ENCODE measurements around the gene FUZ. TPM values are rescaled to one million over a fixed set of nuclear protein-coding genes. Genes with fewer than 3 reads are reported as not detected.

The FUZ gene
- total RNA-seq, 6 donors from 2014 or later = 17.3 to 43.0 (median 22.3) TPM

- 79 to 87% methylated on average over 11 to 17 of the region's 17 CpGs for WGBS, 2 donors
- DNase-seq = peak in 1 of 2 donors; percentile 62
- H3K4me3 ChIP-seq = no peak overlapping the region
Measured at GRCh38 chr19:49860336-49861102, 47.4 kb upstream of the FUZ start.

GRCh38 chr19:49859682-49860335 is 46.7 kb upstream of the FUZ start:
- H3K36me3 ChIP-seq = peaks cover 12 to 98% (median 80%) of the 10 kb centered on the region in 4 donors
- no peak overlapping the region for H3K4me3 ChIP-seq
- no peaks in the 10 kb centered on the region for H3K9me3 ChIP-seq
- no peak overlapping the region for H3K27ac ChIP-seq
- no peaks in the 10 kb centered on the region for H3K27me3 ChIP-seq
- peaks cover 0 to 8% (median 5%) of the 10 kb centered on the region in 4 donors for H3K4me1 ChIP-seq
- no peak for ATAC-seq (ENCODE audit: low FRiP score in 2 of 2)
- peak in 1 of 2 donors; percentile 71 for DNase-seq
- WGBS, 2 donors = 91 to 95% methylated on average over 7 to 19 of the region's 22 CpGs
- no peak for TF ChIP-seq POLR2AphosphoS5 (IDR thresholded peaks at IDR 0.05)
- no peak for TF ChIP-seq EP300 (IDR thresholded peaks at IDR 0.05)
- TF ChIP-seq, protein P1, sequence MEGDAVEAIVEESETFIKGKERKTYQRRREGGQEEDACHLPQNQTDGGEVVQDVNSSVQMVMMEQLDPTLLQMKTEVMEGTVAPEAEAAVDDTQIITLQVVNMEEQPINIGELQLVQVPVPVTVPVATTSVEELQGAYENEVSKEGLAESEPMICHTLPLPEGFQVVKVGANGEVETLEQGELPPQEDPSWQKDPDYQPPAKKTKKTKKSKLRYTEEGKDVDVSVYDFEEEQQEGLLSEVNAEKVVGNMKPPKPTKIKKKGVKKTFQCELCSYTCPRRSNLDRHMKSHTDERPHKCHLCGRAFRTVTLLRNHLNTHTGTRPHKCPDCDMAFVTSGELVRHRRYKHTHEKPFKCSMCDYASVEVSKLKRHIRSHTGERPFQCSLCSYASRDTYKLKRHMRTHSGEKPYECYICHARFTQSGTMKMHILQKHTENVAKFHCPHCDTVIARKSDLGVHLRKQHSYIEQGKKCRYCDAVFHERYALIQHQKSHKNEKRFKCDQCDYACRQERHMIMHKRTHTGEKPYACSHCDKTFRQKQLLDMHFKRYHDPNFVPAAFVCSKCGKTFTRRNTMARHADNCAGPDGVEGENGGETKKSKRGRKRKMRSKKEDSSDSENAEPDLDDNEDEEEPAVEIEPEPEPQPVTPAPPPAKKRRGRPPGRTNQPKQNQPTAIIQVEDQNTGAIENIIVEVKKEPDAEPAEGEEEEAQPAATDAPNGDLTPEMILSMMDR (IDR thresholded peaks at IDR 0.05) = no peak
- TF ChIP-seq POLR2A (IDR thresholded peaks at IDR 0.05) = no peak

More at GRCh38 chr19:49860336-49861102, 47.4 kb upstream of the FUZ start:
- no peaks in the 10 kb centered on the region for H3K9me3 ChIP-seq
- no peaks in the 10 kb centered on the region for H3K27me3 ChIP-seq
- no peak for ATAC-seq (ENCODE audit: low FRiP score in 2 of 2)
- no peak for TF ChIP-seq EP300 (IDR thresholded peaks at IDR 0.05)
- TF ChIP-seq, protein P1 (IDR thresholded peaks at IDR 0.05) = no peak
- TF ChIP-seq POLR2A (IDR thresholded peaks at IDR 0.05) = no peak
- no peak for TF ChIP-seq POLR2AphosphoS5 (IDR thresholded peaks at IDR 0.05)
- H3K36me3 ChIP-seq = peaks cover 12 to 95% (median 77%) of the 10 kb centered on the region in 4 donors
- peaks cover 5 to 14% (median 12%) of the 10 kb centered on the region in 4 donors for H3K4me1 ChIP-seq
- H3K27ac ChIP-seq = peak overlapping the region in 3 of 4 donors; percentile 54 to 63 (median 61)

DNA sequence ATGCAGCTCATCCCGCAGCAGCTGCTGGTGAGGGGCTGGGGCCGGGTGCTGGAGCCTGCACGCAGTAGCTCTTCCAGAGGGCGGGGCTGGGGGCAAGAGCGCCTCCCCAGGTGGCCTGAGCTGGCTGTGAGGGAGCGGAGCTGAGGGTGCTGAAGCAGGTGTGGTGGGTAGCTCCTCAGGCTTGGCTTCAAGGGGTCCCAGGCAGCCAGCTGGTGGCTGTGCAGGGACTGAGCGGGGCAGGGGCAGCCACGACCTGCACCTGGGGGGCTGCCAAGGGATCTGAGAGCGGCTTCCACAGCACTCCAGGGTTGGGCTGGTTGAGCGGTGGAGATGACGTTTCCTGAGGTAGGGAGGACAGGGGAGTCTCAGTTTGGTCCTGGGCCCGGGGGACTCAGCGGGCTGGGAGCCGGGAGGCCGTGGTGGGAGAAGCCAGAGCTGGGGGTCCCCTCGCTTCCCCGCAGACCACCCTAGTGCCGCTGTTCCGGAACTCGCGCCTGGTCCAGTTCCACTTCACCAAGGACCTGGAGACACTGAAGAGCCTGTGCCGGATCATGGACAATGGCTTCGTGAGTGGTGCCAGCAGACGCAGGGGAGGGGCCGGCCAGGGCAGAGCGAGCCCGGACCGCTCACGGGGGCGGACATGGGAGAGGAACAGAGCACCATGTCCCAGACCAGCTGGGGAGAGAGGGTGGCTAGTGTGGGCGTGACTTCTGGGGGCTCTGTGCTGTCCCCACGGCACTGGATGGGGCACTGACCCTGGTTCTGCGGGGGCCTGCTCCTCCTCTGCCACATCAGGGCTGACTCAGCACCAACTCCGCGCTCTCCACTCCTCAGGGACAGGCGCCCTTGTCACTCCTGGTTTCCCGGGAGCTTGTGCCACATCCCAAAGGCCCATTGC is 45.2 kb upstream of the FUZ start:
- H3K9me3 ChIP-seq = no peaks in the 10 kb centered on the region

DNA sequence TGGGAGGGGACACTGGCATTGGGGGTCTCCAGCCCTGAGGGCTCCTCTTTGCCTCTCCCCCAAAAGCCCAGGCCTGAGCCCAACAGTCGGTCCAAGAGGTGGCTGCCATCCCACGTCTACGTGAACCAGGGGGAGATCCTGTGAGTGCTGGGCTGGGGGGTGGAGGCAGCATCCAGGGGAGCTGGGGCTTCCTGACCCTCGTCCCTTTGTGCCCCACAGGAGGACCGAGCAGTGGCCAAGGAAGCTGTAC is 44.7 kb upstream of the FUZ start:
- ATAC-seq (ENCODE audit: low FRiP score in 2 of 2) (no peak), DNase-seq (no peak)
- H3K9me3 ChIP-seq = no peaks in the 10 kb centered on the region
- TF ChIP-seq, protein P1 (IDR thresholded peaks at IDR 0.05) = no peak
- TF ChIP-seq EP300 (IDR thresholded peaks at IDR 0.05) (no peak), POLR2AphosphoS5 (IDR thresholded peaks at IDR 0.05) (no peak), POLR2A (IDR thresholded peaks at IDR 0.05) (no peak)
- no peak overlapping the region for H3K4me3 ChIP-seq
- H3K27me3 ChIP-seq = no peaks in the 10 kb centered on the region
- 93% methylated on average over 5 of the region's 5 CpGs; no CpG with 5 or more reads in 1 of the 2 donors for WGBS, 2 donors
- peaks cover 15 to 85% (median 68%) of the 10 kb centered on the region in 4 donors for H3K36me3 ChIP-seq
- H3K27ac ChIP-seq = no peak overlapping the region
- H3K4me1 ChIP-seq = peaks cover 8 to 22% (median 14%) of the 10 kb centered on the region in 4 donors

More for the DNA sequence above, 45.2 kb upstream of the FUZ start:
- Histone ChIP-seq H3K4me1 (peaks cover 6 to 17% (median 10%) of the 10 kb centered on the region in 4 donors), H3K36me3 (peaks cover 15 to 89% (median 73%) of the 10 kb centered on the region in 4 donors), H3K27me3 (no peaks in the 10 kb centered on the region), H3K4me3 (no peak overlapping the region), H3K27ac (no peak overlapping the region)
- DNase-seq (peak in 1 of 2 donors; percentile 83), ATAC-seq (ENCODE audit: low FRiP score in 2 of 2) (no peak)
- WGBS, 2 donors = 88 to 92% methylated on average over 21 to 35 of the region's 37 CpGs
- TF ChIP-seq POLR2AphosphoS5 (IDR thresholded peaks at IDR 0.05) (no peak), POLR2A (IDR thresholded peaks at IDR 0.05) (no peak), EP300 (IDR thresholded peaks at IDR 0.05) (no peak)
- TF ChIP-seq, protein P1 (IDR thresholded peaks at IDR 0.05) = no peak

Data from upper lobe of left lung (tissue), 6 donors.